GM19395 (cell line): ENCODE results near the gene MAP3K7.

Experiments used
- ATAC-seq: cut with Tn5 transposase; IDR thresholded peaks from one replicate; pipeline ENCODE4 v1.9.1; 2021; ENCODE audit warnings: mild to moderate bottlenecking, moderate library complexity; ENCODE audit not compliant: unreplicated experiment

Gene MAP3K7

DNA sequence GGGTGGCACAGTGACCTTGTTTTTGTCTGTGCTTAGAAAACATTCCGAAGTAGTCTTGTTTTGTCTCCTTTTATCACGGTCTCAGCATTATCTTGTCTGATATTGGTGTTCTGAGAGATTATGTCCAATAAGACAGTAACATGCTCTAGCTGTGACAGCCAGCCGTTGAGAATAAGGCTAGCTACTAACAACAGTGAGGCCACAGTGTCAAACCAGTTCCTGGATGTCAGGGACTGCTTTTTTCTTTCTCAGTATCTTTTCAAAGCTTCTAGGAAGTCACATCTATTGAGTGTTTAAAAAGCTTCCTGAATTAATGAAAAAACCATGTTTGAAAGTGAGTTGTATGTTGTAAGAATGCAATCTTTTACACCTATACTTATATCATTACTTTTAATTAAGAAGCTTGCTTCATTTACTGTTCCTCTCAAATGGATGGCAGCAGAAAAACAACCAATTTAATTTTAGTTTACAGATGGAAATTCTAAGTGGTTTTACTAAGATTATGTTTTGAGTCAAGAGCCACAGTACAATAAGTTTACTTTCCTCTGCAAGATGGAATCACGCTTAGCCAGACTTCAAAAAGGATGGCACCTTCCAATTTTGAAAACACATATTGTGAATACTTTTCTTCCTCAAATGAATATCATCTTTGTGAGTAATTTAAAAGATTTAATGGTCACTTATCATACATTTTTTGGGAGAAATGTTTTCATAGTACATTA is 53.1 kb downstream of the MAP3K7 start:
- ATAC-seq: no peak

DNA sequence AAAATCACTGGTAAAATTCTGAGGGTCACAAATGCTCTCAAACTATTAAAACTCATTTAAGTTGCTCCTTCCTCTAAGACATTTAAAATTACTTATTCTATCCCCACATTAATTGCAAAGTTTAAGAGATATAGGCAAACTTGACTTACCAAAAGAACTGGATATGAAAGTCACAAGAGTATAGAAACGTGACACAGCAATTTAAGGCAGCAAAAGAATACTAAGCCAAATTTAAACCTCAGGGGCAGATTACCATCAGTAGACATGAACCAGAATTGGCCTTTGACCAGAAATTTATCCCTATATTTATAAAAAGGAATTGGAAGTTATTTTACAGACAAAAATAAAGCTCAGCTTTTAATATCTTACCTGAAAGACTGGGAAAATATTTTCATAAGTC is 56.0 kb downstream of the MAP3K7 start:
- no peak for ATAC-seq

DNA sequence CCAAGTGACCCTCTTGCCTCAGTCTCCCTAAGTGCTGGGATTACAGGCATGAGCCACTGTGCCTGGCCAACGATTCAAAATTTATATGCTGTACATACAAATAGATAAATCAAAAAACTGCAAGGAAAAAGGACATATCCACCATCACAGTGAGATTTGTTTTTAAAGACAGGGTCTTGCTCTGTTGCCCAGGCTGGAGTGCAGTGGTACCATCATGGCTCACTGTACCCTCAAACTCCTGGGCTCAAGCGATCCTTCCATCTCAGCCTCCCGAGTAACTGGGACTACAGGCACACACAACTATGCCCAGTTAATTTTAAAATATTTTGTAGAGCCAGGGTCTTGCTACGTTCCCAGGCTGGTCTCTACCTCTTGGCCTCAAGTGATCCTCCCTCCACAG is 61.5 kb downstream of the MAP3K7 start:
- ATAC-seq: no peak

DNA sequence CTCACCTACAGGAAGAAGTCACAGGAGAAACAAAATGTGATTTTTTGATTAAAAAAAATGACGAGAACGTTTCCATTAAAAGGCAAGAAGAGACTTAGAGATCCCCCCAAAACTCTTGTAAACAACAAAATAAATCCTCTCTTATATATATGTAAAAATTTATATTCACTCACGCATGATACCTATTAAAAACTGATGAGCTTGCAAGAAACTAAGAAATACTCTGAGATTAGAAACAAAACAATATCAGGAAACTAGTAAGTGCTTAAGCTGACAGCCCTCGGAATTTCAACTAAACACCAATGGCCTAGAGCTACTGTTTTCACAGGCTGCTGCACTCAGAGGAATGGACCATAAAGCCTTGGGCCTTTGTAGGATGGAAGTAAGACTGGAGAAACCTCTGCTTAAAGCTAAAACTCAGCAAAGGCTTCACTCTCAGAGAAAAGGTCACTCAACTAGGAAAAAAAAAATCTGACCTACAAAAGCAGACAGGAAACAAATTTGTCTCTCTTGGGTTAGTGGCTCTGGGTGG is 63.0 kb downstream of the MAP3K7 start:
- ATAC-seq: no peak

DNA sequence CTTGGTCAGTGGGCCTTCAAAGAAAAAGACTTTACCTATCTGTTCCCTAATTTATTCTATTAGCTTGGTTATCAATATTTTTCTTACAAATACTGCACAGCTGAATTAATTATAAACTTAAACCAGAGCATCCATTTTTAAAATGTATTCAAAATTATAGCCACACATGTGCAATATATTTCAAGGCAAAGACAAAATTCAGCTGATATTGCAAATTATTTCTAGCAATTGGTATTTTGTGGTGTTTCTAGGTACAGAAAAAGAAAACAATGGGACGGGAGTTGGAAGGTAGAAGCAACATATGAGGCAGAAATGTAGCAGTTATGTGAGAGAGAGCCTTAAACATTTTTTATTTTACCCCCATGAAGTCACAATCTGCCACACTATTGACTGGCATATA is 64.9 kb downstream of the MAP3K7 start:
- ATAC-seq: no peak

DNA sequence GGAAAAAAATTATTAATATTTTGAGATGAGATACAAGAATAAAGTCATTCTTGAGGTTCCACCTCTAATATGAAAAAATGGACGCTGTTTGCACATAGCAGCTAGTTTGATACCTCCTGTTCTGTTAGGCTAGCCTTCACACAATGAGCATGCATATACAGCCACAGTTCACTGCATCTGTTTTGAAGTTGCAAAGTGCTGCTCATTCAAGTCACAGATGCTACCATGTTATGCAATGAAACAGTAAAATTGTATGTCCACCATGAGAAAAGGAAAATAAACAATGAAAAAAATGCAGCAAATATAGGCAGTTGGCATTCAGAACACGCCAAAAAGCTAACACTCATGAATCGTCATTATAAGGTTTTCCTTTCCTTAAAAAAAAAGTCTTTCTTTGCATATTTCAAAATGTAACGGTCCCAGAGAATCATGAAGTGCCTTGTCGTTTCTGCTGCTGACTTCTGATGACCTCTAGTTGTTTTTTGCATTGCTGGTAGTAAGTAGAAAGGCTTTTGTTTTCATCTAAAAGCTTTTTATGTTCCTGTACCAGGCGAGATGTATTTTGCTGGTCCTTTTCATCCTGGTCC is 70.7 kb downstream of the MAP3K7 start:
- no peak for ATAC-seq

DNA sequence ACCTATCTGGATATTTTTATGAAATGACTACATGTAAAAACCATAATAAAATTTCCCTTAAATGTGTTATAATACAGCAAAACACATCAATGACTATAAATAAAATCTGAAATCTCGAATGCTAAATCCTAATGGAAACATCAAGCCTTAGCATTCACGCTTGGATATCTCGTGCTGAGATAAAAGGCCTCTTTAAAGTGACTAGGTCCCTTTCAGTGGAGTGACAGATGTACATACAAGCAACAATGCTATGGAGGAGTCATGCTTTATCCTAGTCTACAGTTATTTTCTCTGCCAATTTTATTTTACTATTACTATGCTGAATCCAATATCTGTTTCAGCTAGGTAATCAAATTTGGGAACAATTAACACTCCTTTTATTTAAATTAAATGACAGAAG is 72.4 kb downstream of the MAP3K7 start:
- ATAC-seq: no peak

DNA sequence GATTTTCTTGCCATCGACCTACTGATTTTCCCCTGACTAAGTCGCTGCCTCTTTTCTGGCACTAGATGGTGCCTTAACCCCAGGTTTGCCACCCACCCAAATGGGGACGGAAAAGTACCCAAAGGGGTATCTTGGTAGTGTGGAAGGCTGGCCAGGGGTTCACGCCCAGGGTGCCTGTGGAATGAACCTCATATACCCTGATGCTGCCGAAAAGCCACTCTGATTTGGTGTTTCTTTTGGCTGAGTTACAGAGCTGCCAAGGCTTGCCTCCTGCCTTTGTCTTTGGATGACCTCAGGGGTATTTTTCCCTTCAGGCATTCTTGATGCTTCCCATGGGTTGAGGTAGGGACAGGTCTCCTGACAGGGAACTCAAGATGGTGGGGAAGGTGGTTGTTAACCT is 78.1 kb downstream of the MAP3K7 start:
- ATAC-seq: no peak

DNA sequence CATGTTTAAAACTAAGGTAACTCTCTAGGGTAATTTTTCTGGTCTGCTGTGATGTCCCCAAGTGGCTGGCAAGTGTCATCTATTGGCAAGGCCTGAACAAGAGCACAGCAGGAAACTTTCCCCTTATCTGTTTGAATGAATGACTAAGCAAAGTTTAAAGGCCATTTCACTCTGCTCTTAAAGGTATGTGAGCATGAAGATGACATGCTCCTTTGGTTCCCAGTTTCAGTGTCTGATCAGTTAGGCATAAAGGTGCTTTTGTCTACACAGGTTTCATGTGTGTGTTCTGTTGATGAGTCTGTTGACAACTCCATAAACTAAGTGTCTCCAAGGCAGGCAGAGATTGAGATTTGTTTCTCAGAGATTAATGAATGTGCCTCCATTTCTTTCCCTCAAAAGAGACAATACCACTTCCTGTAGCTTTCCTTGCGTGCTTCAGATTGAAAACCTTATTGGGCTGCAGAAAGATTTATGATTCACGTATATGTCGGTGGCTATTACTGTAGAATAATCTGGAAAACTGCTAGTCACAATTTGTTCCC is 83.9 kb downstream of the MAP3K7 start:
- ATAC-seq: no peak

DNA sequence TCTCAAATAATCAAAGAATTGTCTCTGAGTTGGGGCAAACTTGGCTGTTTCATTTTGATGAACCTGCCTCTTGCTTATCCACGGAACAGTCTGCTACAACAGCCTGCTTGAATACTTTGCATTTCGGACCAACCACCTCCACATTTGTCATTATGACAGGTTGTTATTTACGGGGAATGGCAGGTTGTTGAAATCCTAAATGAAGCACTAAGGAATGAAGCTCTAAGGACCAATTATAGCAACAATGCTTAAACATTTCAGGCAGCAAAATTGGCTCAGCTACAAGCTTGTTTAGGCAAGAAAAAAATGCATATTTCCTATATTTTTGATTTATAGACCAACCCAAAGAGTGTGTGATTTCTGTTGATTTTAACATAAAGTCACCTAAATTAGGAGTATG is 84.5 kb downstream of the MAP3K7 start:
- no peak for ATAC-seq

DNA sequence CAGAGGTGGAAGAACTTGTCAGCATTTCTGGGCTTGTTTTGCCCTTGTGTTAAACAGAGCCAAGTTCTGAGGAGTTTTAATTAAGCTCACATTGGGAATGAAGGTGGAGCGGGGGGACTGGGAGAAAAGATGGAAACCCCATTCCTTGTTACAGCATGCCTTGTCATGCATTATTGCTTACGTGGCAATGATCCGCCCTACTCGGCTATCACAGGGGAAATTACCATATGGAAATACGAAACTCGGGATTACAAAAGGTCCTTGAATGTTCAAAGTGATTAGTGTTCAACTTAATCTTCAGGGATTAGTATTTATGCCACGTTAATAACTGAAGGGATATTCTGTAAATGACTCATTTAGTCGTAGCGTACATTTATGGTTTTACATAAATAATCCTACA is 86.4 kb downstream of the MAP3K7 start:
- ATAC-seq: no peak

DNA sequence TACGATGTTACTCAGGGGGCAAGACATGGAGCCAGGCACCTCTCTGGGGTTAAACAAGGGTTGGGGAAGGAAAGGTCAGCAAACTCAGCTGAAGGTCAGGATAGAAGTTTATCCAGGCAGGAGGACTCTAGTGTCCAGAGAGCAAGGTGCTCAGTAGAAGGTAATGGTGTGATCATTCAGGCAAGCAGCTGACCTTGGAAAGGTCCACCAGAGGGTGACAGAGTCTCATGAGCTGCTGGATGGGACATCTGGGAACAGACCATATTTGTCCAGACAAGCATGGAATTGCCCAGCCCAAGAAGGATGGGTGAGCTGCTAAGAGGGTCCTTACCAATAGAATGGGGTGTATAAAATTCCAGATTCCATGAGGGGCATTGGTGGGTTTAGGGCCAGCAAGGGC is 89.5 kb downstream of the MAP3K7 start:
- ATAC-seq: no peak

DNA sequence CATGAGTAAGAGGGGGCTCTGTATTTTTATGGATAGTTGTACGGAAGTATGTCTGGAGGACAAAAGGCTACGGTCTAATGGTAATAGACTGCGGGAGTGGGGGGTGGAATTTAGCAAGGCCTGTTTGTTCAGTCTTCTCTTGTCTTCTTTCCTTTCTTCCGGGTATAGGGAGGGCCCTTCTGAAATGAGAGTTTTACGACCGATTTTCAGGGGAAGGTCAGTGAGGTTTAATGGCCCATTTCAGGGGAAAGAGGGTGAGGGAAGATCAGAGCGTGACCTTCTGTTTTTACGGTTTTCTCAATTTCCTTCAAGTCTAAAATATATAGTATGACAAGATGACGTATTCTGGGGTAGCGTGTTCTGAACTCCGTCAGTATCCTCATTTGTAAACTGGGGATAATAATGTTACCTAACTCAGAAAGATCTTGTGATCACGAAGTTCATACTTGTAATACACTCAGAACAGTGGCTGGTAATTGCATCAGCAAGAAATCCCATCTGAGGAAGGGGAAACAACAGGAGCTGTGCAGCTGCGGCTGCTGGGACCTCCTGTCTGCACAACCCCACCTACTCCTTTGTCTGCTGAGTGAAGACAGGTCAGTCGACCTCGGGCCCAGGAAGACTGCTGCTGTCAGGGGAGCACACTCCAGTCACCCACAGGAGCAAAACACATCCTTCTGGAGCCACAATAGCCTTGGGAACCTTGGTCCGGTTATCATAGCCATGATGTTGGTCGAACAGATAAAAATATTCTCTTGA is 90.4 kb downstream of the MAP3K7 start:
- no peak for ATAC-seq

DNA sequence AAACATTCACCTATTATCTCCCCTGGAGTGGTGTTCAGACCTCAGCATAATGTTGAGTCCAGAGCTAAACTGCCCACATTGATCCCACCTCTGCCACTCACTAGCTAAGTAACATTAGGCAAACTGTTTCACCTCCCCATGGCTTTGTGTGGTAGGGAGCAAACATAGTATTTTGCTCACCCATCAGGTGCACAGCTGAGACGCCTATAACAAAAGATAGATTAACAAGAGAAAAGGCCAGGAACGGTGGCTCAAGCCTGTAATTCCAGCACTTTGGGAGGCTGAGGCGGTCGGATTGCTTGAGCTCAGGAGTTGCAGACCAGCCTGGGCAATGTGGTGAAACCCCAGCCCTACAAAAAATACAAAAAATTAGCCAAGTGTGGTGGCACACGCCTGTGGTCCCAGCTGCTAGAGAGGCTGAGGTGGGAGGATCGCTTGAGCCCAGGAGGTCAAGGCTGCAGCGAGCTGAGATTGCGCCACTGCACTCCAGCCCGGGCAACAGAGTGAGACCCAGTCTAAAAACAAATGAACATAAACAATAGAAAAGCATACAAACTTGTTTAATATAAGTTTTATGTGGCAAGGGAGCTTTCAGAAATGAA is 91.6 kb downstream of the MAP3K7 start:
- no peak for ATAC-seq

DNA sequence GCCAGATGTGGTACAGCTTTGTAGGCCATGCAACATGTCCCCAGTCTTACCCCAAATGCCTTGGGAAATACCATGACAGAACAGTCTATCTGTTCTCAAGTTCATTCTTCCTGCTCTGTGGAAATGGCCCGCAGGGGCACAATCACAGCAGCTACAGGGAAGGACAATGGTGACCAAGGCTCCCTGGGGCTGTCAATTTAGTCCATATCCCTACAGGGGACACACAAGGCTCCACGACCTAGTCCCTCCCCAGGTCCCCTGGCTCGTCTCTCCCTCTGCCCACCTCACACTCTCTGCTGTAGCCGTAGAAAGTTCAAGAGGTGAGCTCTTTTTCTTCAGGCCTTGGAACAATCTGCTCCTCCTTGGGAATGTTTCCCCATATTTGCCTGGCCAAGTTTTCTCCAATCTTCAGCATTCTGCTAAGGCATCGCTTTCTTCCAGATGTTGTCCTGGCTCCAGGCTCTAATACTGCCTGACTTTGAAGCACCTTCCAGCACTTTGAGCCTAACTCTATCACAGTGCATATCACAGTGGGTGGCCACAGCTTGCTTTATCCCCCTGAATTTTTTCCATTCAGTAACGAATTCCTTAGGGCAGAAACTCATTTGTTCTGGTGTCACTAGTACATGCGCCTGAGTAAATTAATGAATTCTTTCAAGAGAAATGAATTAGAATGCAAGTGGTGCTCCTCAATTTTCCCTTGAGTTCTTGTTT is 92.6 kb downstream of the MAP3K7 start:
- ATAC-seq: no peak

DNA sequence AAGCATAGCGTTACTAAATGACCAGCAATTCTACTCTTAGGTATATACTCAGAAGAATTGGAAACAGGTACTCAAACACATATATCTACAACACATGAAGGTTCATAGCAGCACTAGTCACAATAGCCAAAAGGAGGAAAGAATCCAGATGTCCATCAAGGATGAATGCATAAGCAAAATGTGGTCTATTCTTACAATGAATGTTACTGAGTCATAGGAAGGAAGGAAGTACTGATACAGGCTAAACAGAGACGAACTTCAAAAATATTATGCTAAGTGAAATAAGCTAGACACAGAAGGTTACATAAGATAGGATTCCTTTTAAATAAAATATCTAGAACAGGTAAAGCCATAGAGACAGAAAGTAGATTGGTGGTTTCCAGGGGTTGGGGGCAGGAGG is 93.5 kb downstream of the MAP3K7 start:
- no peak for ATAC-seq

DNA sequence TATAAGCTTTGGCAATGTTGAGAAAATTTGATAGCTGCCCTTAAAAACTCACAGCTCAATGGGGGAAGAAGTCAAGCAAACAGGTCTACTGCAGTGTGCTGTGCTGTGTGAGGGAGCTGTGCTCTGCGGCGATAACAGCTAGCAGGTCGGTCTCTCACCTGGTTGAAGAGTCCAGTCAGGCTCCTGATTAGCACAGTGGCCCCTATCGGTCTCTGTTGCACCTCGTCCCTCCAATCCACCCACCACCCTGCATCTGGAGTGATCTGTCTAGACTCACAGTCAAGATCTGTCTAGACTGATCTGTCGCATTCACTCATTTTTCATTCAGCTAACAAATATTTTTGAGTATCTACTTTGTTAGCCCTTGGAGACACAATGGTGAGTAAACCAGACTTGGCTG is 94.1 kb downstream of the MAP3K7 start:
- no peak for ATAC-seq

DNA sequence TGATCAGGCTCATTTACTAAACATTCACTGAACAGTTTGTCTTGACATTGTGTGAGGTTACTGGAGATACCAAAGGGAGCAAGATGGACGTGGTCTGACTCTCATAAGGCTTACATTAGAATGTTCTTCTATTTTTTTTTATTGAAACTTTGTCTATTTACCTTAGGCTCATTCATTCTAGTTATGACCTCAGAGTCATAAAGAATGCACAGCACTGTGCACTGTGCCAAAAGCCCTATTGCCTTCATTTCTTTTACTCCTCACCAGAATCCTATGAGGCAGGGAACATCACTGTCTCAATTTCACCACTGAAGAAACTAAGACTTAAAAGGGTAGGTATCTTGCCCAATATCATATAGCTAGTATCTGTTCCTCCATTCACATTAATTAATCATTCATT is 94.5 kb downstream of the MAP3K7 start:
- ATAC-seq: no peak

DNA sequence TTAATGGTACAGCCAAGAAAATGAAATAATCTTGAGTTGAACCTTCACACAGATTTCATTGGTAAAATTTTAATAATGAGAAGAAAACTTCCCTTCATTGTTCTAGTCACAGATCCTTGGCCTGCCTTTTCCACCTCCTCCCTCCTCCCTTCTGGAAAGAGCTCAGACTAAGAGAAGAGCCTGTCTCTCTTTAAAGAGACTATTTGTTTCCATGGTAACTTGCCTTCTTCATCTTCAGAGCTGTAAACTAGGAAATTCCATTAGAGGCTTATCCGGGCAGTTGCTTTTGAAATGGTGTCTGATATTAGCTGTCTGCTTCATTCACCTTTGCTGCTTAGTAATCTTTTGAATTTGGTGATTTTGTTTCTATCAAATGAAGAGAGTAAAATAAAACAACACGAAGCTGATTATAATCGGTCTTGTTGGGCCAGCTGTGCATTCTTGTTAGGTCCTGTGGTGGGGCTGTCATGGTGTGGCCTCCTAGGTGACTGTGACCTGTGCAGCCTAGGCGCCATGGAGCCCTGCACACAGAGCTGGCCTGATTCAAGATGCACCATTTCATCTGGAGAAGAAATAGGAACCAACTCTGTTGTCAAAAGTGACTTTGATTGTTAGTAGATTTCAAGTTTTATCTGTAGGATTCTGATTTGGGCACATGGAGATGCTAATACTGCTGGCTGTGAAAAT is 96.7 kb downstream of the MAP3K7 start:
- ATAC-seq: no peak

DNA sequence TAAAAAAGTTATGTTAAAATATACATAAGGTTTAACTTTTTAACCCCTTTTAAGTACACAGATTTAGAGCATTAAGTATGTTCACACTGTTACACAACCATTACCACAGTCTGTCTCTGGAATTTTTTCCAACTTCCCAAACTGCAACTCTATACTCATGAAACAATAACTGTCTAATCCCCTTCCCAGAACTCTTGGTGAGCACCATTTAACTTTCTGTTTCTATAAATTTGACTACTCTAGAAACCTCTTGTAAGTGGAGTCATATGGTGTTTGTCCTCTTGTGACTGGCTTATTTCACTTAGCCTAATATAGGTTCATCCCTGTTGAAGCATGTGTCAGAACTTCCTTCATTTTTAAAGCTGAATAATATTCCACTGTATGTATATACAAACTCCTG is 98.1 kb downstream of the MAP3K7 start:
- no peak for ATAC-seq
